CD4-positive, alpha-beta memory T cell (primary cell): ENCODE data around the gene C1orf105. TPM values are rescaled to one million over a fixed set of nuclear protein-coding genes. Genes with fewer than 3 reads are reported as not detected.
"Not testable (repeated sequence)": the region's sequence is repeated elsewhere in the genome, so short reads cannot be mapped to it uniquely, and the experiment has no call there.

Source experiments
- CTCF ChIA-PET: fragments of 350-600 bp; sonication (Branson Sonifier 250); formaldehyde crosslinking; loops from one replicate; lab custom pipeline; 2021; ENCODE audit warnings: inconsistent platforms; ENCODE audit not compliant: partially characterized antibody; lab: Charles Lee
- POLR2A ChIA-PET: fragments of 350-600 bp; sonication (Branson Sonifier 250); formaldehyde crosslinking; loops from one replicate; lab custom pipeline; 2021; ENCODE audit not compliant: partially characterized antibody; lab: Charles Lee
- DNase-seq, 5 donors: peaks; one replicate each; pipeline versions ENCODE4 v3.0.0 to v3.0.0-alpha.2; 2020 to 2022; ENCODE audit warnings: mixed read lengths in 1 of 5
- H3K27ac ChIP-seq: one replicate; pipeline ENCODE4 v1.7.0; 2013; ENCODE audit warnings: low read depth, low read length
- H3K27me3 ChIP-seq: 2 replicates; pipeline ENCODE4 v1.7.0; 2013; ENCODE audit warnings: mild to moderate bottlenecking, low read length, moderate library complexity; ENCODE audit not compliant: insufficient read depth
- H3K36me3 ChIP-seq: 2 replicates; pipeline ENCODE4 v1.7.0; 2013; ENCODE audit warnings: mild to moderate bottlenecking, low read length, moderate library complexity; ENCODE audit not compliant: insufficient read depth
- H3K4me1 ChIP-seq: 2 replicates; pipeline ENCODE4 v1.7.0; 2013; ENCODE audit warnings: mild to moderate bottlenecking, low read length, moderate library complexity; ENCODE audit not compliant: insufficient read depth
- H3K4me3 ChIP-seq, 2 donors: one replicate each; pipeline ENCODE4 v1.7.0; 2013; ENCODE audit warnings: low read length in 2 of 2, mild to moderate bottlenecking in 1 of 2
- H3K9me3 ChIP-seq, 2 donors: one replicate each; pipeline ENCODE4 v1.7.0; 2013; ENCODE audit warnings: low read length in 2 of 2, control low read depth in 1 of 2; ENCODE audit not compliant: control insufficient read depth in 1 of 2
- H3K27ac Mint-ChIP-seq, 7 donors: one replicate each; pipeline ENCODE4 v1.8.0; 2020 to 2021; ENCODE audit warnings: mixed read lengths in 7 of 7, mild to moderate bottlenecking in 6 of 7, inconsistent platforms in 3 of 7, moderate library complexity in 3 of 7
- H3K27me3 Mint-ChIP-seq, 2 donors: one replicate each; pipeline ENCODE4 v1.8.0; 2020 to 2021; ENCODE audit warnings: mixed read lengths in 2 of 2
- H3K36me3 Mint-ChIP-seq, 2 donors: one replicate each; pipeline ENCODE4 v1.8.0; 2020 to 2021; ENCODE audit warnings: mixed read lengths in 2 of 2, inconsistent platforms in 1 of 2, mild to moderate bottlenecking in 1 of 2
- H3K4me1 Mint-ChIP-seq, 4 donors: one replicate each; pipeline ENCODE4 v1.8.0; 2020 to 2021; ENCODE audit warnings: mixed read lengths in 4 of 4, mild to moderate bottlenecking in 1 of 4
- H3K4me3 Mint-ChIP-seq, 8 donors: one replicate each; pipeline ENCODE4 v1.8.0; 2020 to 2021; ENCODE audit warnings: mixed read lengths in 8 of 8, mild to moderate bottlenecking in 7 of 8, moderate library complexity in 6 of 8, inconsistent platforms in 3 of 8
- H3K9me3 Mint-ChIP-seq, 8 donors: one replicate each; pipeline ENCODE4 v1.8.0; 2020 to 2021; ENCODE audit warnings: mixed read lengths in 8 of 8, mild to moderate bottlenecking in 5 of 8, inconsistent platforms in 3 of 8, moderate library complexity in 1 of 8
- intact Hi-C: fragments of 100-400 bp; cut with micrococcal nuclease; formaldehyde crosslinking; loops from one replicate; pipeline ENCODE4 v1.15.1; 2023
- polyA plus RNA-seq, 2 donors: library from polyadenylated mRNA; unstranded; fragments of 300-500 nt; fragmentation: Illumina TruSeq; gene quantifications; one replicate each; pipeline ENCODE4 v1.2.3, GENCODE V29; 2021
- total RNA-seq, 2 experiments: library from RNA; stranded (reverse); gene quantifications; one replicate each; pipeline ENCODE4 v1.2.3, GENCODE V29; 2021

Gene C1orf105
- not detected for total RNA-seq
- polyA plus RNA-seq: not detected

DNA sequence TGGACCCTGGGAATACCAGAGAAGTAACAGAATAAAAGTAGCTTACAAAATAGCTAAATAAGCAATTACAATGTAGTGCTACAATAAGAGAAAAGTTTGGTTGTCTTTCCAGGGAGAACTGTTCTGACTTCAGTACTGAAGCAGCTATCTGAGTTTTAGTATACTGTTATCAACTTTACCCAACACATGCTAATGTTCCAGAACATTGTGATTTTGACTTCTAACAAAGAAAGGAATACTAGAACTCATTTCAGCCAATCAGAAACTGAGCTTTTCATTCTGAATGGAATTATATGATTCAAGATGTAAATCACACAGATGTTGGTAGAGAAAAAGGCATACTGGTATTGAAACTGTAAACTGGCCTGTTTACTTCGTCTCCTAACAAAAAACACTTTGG, at the start of gene C1orf105:
Gene C1orf105 (plus strand): TSS at position 301 of the 400 bp plus-strand sequence. CDS start 201 bp downstream, outside the sequence.
- peak within 1 kb of the TSS in 3 of 7 donors; percentile 10 to 53 (median 26) for H3K27ac Mint-ChIP-seq
- ChIA-PET POLR2A (no interaction called here), CTCF (no interaction called here)
- Histone ChIP-seq H3K27me3 (no peaks in the 10 kb centered on the region), H3K27ac (no peak within 1 kb of the TSS), H3K9me3 (no peaks in the 10 kb centered on the region), H3K4me3 (no peak within 1 kb of the TSS), H3K36me3 (no peaks in the 10 kb centered on the region), H3K4me1 (no peaks in the 10 kb centered on the region)
- no peaks in the 10 kb centered on the region for H3K27me3 Mint-ChIP-seq
- DNase-seq: no peak
- peaks cover 0 to 2% (median 0%) of the 10 kb centered on the region in 8 donors for H3K9me3 Mint-ChIP-seq
- H3K4me3 Mint-ChIP-seq: no peak within 1 kb of the TSS
- intact Hi-C loops: loop anchor here (10.0 kb wide), 1 partner anchor 776 kb away; no protein-coding TSS in a partner anchor
- H3K4me1 Mint-ChIP-seq: peaks cover 0 to 3% (median under 1%) of the 10 kb centered on the region in 4 donors
- H3K36me3 Mint-ChIP-seq: peaks cover 0 to 13% of the 10 kb centered on the region in 2 donors

DNA sequence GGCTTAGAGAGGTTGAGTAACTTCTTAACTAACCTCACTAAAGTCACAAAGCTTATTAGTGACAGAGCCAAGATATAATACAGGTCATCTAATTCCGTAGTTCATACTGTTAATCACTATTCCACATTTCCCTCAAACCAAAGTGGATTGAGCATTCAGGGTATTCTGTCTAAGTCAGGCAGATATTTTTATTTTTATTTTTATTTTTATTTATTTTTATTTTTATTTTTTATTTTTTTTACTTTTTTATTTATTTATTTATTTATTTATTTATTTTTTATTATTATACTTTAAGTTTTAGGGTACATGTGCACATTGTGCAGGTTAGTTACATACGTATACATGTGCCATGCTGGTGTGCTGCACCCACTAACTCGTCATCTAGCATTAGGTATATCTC, 48.8 kb upstream of the C1orf105 start:
- peaks cover 5 to 22% of the 10 kb centered on the region in 2 donors for H3K36me3 Mint-ChIP-seq
- H3K4me1 Mint-ChIP-seq, intact Hi-C loops, H3K27me3 Mint-ChIP-seq, H3K4me3 ChIP-seq, H3K27ac ChIP-seq, H3K4me3 Mint-ChIP-seq, DNase-seq, H3K9me3 ChIP-seq, H3K27me3 ChIP-seq, H3K27ac Mint-ChIP-seq, H3K36me3 ChIP-seq: not testable (repeated sequence)
- CTCF ChIA-PET: interaction anchor here (1.0 kb wide), 1 partner anchor 73 kb away, joined by 3 read pairs; the partner anchor contains the start of gene PIGC
- POLR2A ChIA-PET: interaction anchor here (1.2 kb wide), 1 partner anchor 12 kb away, joined by 3 read pairs; no protein-coding TSS in a partner anchor
- peaks cover 11% of the 10 kb centered on the region for H3K4me1 ChIP-seq
- peaks cover 4 to 27% (median 19%) of the 10 kb centered on the region in 8 donors for H3K9me3 Mint-ChIP-seq

DNA sequence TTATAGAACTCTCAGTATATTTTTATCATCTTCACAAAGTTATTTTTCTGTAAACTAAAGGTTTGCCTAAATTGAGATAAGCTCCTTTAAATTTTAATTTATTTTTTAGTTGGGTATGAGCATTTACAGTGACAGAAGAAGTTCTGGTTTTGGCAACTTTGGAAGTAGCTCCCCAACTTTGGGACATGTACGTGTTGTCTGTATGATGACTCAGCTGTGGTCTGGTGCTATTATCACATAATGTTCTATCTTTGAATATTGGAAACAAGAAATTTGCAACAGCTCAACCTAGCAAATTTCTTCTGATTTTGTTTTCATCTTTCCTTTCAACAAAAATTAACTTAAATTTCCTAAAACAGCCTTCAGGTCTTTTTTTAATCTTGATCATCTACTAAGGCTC, 46.6 kb upstream of the C1orf105 start:
- Mint-ChIP-seq H3K4me3 (no peak overlapping the region), H3K27ac (no peak overlapping the region), H3K4me1 (peaks cover 7 to 12% (median 11%) of the 10 kb centered on the region in 4 donors), H3K9me3 (peaks cover 0 to 5% (median 3%) of the 10 kb centered on the region in 8 donors), H3K36me3 (peaks cover 0 to 3% of the 10 kb centered on the region in 2 donors), H3K27me3 (no peaks in the 10 kb centered on the region)
- Histone ChIP-seq H3K4me1 (peaks cover 14% of the 10 kb centered on the region), H3K27ac (no peak overlapping the region), H3K4me3 (no peak overlapping the region), H3K36me3 (no peaks in the 10 kb centered on the region), H3K27me3 (no peaks in the 10 kb centered on the region), H3K9me3 (no peaks in the 10 kb centered on the region)
- intact Hi-C loops: no loop called here
- DNase-seq: no peak
- ChIA-PET CTCF (no interaction called here), POLR2A (interaction anchor here (1.7 kb wide), 1 partner anchor 21 kb away, joined by 6 read pairs; no protein-coding TSS in a partner anchor)

GRCh38 chr1:172375211-172375631, 45.3 kb upstream of the C1orf105 start:
- H3K27ac Mint-ChIP-seq: peak overlapping the region in 3 of 7 donors; percentile 46 to 59 (median 50)
- no peak for DNase-seq
- H3K4me1 ChIP-seq: peaks cover 22% of the 10 kb centered on the region
- POLR2A ChIA-PET: no interaction called here
- no peaks in the 10 kb centered on the region for H3K36me3 Mint-ChIP-seq
- no peak overlapping the region for H3K4me3 ChIP-seq
- intact Hi-C loops: no loop called here
- no peaks in the 10 kb centered on the region for H3K27me3 ChIP-seq
- H3K9me3 Mint-ChIP-seq: no peaks in the 10 kb centered on the region
- H3K27me3 Mint-ChIP-seq: no peaks in the 10 kb centered on the region
- H3K36me3 ChIP-seq: no peaks in the 10 kb centered on the region
- H3K27ac ChIP-seq: no peak overlapping the region
- CTCF ChIA-PET: interaction anchor here (1.3 to 5.4 kb wide), 2 partner anchors 17 to 37 kb away, joined by 3 to 17 read pairs; no protein-coding TSS in a partner anchor
- H3K4me3 Mint-ChIP-seq: no peak overlapping the region
- H3K4me1 Mint-ChIP-seq: peaks cover 10 to 23% (median 18%) of the 10 kb centered on the region in 4 donors
- H3K9me3 ChIP-seq: no peaks in the 10 kb centered on the region

DNA sequence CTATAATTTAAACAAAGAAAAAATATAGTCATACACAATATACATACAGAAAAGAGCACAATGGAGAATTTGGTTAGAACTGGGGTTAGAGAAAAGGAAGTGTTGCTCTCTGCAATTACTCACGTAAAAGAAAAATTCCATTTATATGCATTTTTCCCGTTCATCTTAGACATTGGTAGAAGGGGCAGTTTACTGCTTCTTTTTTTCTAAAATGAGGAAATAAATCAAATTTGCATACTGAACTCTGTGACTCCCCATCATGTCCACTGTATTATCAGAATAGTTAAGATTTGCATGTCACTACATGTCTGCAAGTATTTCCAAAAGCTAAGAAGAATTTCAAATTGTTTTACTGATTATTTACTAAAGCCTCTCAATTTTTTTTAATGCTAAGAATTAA, 44.1 kb upstream of the C1orf105 start:
- peaks cover 32% of the 10 kb centered on the region for H3K4me1 ChIP-seq
- intact Hi-C loops: no loop called here
- Mint-ChIP-seq H3K4me1 (peaks cover 19 to 34% (median 28%) of the 10 kb centered on the region in 4 donors), H3K27ac (no peak overlapping the region), H3K36me3 (peaks cover 0 to 2% of the 10 kb centered on the region in 2 donors), H3K9me3 (no peaks in the 10 kb centered on the region), H3K27me3 (no peaks in the 10 kb centered on the region), H3K4me3 (peak overlapping the region in 1 of 8 donors; percentile 7)
- H3K27ac ChIP-seq: no peak overlapping the region
- POLR2A ChIA-PET: interaction anchor here (1.2 kb wide), 1 partner anchor 11 kb away, joined by 4 read pairs; no protein-coding TSS in a partner anchor
- no peaks in the 10 kb centered on the region for H3K36me3 ChIP-seq
- H3K9me3 ChIP-seq: no peaks in the 10 kb centered on the region
- H3K27me3 ChIP-seq: no peaks in the 10 kb centered on the region
- DNase-seq: no peak
- H3K4me3 ChIP-seq: no peak overlapping the region
- CTCF ChIA-PET: interaction anchor here (0.8 to 5.4 kb wide), 2 partner anchors 18 to 23 kb away, joined by 3 to 17 read pairs; no protein-coding TSS in a partner anchor

DNA sequence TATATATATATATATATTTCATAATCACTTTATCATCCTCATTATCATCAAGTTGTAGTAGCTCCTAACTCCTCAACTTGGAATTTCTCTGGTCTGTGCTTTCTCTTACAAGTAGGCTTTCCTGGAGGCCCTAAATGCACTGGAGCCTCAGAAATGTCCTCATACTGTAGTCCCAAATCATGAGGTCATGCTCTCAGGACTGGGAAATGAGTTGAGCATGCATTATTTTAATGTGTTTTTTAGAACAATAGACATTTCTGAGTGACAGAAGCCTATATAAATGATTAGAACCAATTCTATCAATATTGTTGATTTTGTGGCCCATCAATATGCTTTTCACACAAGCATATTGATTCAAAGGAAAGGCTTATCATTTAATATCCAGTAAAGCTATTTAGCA, 42.9 kb upstream of the C1orf105 start:
- Histone ChIP-seq H3K27ac (no peak overlapping the region), H3K36me3 (no peaks in the 10 kb centered on the region), H3K4me3 (no peak overlapping the region), H3K9me3 (no peaks in the 10 kb centered on the region), H3K4me1 (peaks cover 35% of the 10 kb centered on the region), H3K27me3 (no peaks in the 10 kb centered on the region)
- Mint-ChIP-seq H3K9me3 (no peaks in the 10 kb centered on the region), H3K27me3 (no peaks in the 10 kb centered on the region), H3K4me1 (peaks cover 24 to 44% (median 34%) of the 10 kb centered on the region in 4 donors), H3K27ac (no peak overlapping the region), H3K4me3 (no peak overlapping the region), H3K36me3 (peaks cover 0 to 2% of the 10 kb centered on the region in 2 donors)
- intact Hi-C loops: no loop called here
- CTCF ChIA-PET: interaction anchor here (1.2 to 5.4 kb wide), 2 partner anchors 19 to 291 kb away, joined by 3 to 17 read pairs; no protein-coding TSS in a partner anchor
- DNase-seq: no peak
- POLR2A ChIA-PET: interaction anchor here (0.6 to 2.7 kb wide), 4 partner anchors 9 to 341 kb away, joined by 3 to 21 read pairs (median 4); no protein-coding TSS in a partner anchor

DNA sequence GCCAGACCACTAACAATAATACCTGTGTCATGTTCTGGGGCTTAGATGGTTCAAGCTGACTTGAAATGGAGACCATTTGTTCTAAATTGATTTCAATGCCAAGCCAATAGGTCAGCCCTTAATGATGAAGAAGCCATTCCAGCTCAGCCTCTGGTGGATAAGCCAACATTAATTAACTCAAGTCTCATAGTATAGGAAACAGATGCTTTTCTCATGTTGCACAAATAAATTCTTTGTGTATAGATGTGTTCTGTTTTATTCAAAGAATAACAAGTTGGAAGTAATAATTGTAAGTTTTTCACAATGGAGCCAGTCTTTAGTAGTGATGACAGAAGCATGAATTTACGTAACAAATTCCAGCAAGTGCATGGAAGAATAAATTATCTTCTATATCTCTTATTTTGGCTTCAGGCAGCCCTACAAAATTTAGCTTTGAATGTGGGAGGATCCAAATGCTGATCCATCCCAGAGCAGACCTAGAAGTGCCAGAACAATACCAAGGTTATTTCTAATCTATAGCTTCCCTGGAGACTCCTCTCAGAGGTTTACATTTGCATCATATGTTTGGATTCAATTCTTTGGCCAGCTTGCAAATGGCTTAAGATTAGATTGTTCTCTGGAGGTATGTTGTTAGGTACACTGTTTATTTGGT, 42.2 kb upstream of the C1orf105 start:
- Mint-ChIP-seq H3K27me3 (no peaks in the 10 kb centered on the region), H3K36me3 (peaks cover 0 to 2% of the 10 kb centered on the region in 2 donors), H3K27ac (no peak overlapping the region), H3K4me3 (no peak overlapping the region), H3K9me3 (no peaks in the 10 kb centered on the region), H3K4me1 (peaks cover 24 to 44% (median 34%) of the 10 kb centered on the region in 4 donors)
- H3K27me3 ChIP-seq: no peaks in the 10 kb centered on the region
- H3K36me3 ChIP-seq: no peaks in the 10 kb centered on the region
- no peak for DNase-seq
- intact Hi-C loops: no loop called here
- ChIA-PET CTCF (interaction anchor here (1.2 to 5.4 kb wide), 2 partner anchors 20 to 292 kb away, joined by 3 to 17 read pairs; no protein-coding TSS in a partner anchor), POLR2A (interaction anchor here (1.0 to 2.7 kb wide), 4 partner anchors 10 to 19 kb away, joined by 3 to 21 read pairs (median 6); no protein-coding TSS in a partner anchor)
- no peak overlapping the region for H3K27ac ChIP-seq
- no peak overlapping the region for H3K4me3 ChIP-seq
- peaks cover 35% of the 10 kb centered on the region for H3K4me1 ChIP-seq
- H3K9me3 ChIP-seq: no peaks in the 10 kb centered on the region
